NT2/D1 (cell line): ENCODE results near the gene SV2C.

ENCODE experiments used
- YY1 ChIP-seq: IDR thresholded peaks from 2 replicates; pipeline ENCODE4 v1.6.1; 2011; ENCODE audit not compliant: insufficient read length, insufficient read depth
- ZNF274 ChIP-seq: IDR thresholded peaks from 2 replicates; pipeline ENCODE4 v1.6.1; 2011; ENCODE audit warnings: mild to moderate bottlenecking, low read depth, low read length

DNA sequence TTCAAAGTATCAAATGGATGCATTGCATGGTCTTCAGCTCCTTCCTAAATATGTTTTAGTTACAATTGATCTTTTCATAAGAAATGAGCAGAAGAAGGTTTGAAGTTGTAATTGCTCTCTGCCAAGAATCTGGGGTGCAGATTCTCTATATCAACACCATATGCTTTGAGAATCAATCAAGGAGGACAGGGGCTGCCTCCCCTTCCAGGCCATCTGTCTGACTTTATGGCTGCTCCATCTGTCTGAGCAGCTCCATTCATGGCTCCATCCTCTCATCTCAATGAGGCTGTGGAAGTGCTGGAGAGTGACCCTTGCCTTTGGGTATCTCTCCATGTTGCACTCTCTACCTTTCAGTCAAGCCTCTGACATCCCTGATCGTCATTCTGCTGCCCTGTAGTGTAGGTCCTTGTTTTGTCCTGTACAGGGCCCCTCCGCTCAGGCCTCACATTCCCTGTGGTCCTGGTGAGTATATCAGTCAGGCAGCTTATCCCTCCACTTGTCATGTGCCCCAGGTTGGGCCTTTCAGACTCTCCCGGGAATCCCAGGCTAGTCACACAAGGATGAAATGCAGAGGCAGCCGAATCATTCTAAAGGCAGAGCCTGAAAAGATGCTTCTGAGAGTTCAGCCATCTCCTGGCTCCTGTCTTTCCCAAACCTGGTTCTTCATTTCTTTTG is 14.0 kb upstream of the SV2C start:
- TF ChIP-seq YY1 (no peak), ZNF274 (no peak)
